GM18873 (cell line): Measurements from ENCODE around the gene CATSPER4.

Experiments
- ATAC-seq: cut with Tn5 transposase; IDR thresholded peaks from one replicate; pipeline ENCODE4 v1.9.1; 2021; ENCODE audit warnings: mild to moderate bottlenecking, moderate library complexity, moderate number of reproducible peaks; ENCODE audit not compliant: unreplicated experiment, low FRiP score

CATSPER4 gene

DNA sequence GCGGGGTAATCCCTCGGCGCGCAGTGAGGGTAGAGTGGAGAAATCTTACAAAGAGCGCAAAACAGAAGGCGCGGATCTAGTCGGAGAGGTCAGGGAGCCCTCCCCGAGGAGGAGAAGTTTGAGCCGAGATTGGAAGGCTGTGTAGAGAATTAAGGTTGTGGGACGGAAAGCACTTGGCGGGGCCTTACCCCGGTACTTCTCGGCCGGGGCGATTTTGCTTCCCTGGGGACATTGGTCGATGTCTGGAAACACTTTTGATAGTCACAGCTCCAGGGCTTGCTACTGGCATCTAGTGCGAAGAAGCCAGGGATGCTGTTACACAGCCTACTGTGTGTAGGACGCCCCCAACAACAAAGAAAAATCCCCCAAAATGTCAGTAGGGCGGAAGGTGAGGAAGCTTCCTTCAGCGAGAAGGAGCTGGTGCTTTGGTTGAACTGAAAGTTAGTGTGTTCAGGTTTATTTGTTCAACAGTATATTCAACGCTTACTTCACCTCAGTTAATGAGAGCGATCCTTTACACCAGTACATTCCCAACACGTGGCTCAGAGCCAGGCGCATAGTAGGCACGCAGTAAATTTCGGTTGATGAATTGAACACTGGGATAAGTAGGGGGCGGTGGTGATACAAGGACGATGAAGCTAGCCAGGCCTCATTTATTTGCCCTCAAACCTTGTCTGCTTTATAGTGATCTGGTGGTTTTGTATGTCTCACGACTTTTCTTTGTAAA is 44.4 kb downstream of the CATSPER4 start:
- ATAC-seq: no peak

DNA sequence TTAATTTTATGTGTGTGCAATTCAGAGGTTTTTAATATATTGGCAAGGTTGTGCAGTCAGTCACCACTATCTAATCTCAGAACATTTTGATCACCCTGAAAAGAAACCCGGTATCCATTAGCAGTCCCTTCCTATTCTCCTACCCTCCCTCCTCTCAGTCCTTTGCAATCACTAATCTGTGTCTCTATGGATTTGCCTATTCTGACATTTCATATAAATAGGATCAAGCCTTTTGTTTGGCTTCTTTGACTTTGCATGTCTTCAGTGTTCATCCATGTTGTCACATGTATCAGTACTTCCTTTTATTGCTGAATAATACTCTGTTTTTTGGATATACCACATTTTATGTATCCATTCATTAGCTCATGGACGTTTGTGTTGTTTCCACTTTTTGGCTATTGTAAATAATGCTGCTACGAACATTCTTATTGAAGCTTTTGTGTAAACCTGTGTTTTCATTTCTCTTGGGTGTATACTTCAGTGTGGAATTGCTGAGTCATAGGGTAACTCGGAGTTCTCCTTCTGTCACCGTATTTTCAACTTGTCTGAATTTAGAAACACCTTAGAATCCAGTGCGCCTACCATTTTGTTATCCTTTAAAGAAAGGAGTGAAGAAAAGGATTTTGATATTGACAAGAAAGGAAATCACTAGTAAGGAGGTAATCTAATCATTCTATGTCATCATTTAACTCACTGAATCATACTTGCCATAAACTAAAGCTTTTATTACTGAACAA is 47.0 kb downstream of the CATSPER4 start:
- no peak for ATAC-seq

DNA sequence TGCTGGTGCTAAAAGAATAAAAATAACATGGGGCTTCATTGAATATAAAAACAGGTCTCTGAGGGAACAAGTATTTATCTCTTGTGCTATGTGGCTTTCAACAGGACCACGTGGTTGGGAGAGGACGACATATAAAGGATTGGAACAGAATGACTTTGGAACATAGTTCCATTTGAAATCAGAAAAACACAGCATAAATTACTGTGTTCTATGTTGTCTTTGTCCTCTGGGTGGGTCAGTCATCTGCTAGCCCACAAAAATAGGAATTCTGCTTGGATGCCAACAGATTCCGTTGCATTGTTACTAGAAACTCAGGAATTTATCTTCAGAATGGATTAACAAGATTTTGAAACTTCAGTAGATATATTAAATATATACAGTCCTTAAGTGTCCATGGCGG is 49.5 kb downstream of the CATSPER4 start:
- no peak for ATAC-seq
